HL-60 (cell line): ENCODE results near the gene AP4M1.

Experiments
- CTCF ChIP-seq: IDR thresholded peaks from one replicate; pipeline ENCODE4 v1.5.1; 2011; ENCODE audit warnings: low read length, control low read depth, inconsistent platforms; ENCODE audit not compliant: insufficient read depth
- GABPA ChIP-seq: IDR thresholded peaks from 2 replicates; pipeline ENCODE4 v1.6.1; 2012; ENCODE audit warnings: low read depth
- POLR2AphosphoS5 ChIP-seq: IDR thresholded peaks from 2 replicates; pipeline ENCODE4 v1.6.1; 2012; ENCODE audit warnings: low read depth
- REST ChIP-seq: IDR thresholded peaks from 2 replicates; pipeline ENCODE4 v1.6.1; 2012; ENCODE audit warnings: low read depth; ENCODE audit not compliant: insufficient replicate concordance
- SPI1 ChIP-seq: IDR thresholded peaks from 2 replicates; pipeline ENCODE4 v1.6.1; 2012; ENCODE audit warnings: low read depth, mild to moderate bottlenecking, borderline replicate concordance

- TF ChIP-seq CTCF (no peak), POLR2AphosphoS5 (no peak), REST (no peak), GABPA (no peak), SPI1 (no peak)
These were observed 37.3 kb upstream of the AP4M1 start for GRCh38 chr7:100064162-100064561.
